HG02623 (cell line): ENCODE measurements around the gene SH2D2A.

Source experiments
- ATAC-seq: cut with Tn5 transposase; IDR thresholded peaks from one replicate; pipeline ENCODE4 v1.9.1; 2021; ENCODE audit warnings: moderate library complexity; ENCODE audit not compliant: unreplicated experiment

SH2D2A gene

GRCh38 chr1:156828400-156829124 lies 11.9 kb upstream of the SH2D2A start:
- no peak for ATAC-seq

- ATAC-seq, result no peak
Measured at GRCh38 chr1:156826630-156827029, 10.0 kb upstream of the SH2D2A start.

DNA sequence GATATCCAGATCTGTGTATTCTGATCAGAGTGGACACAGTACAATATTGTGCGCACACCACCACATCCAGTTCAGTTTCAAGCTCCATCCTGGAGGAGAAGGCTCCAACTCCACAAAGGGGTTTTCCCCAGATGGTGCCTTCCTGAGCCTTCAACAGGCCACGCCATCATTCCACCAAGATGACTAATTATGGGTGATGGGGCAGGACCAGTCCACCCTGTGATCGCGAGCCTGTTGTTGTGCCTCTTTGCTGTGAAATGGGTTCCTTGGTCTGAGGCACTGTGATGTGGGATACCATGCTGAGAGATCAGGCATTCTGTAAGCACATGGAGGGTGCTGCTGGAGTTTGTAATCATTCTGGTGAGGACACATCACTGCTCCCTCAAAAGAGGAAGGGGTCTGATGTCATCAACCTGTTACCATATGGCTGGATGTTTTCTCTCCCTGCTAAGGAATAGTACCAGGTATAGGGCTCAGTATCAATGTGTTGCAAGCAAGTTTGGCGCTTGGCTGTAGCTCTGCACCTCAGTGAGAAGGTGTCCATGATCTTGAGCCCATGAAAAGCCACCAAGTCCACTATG lies 6.7 kb upstream of the SH2D2A start:
- no peak for ATAC-seq

DNA sequence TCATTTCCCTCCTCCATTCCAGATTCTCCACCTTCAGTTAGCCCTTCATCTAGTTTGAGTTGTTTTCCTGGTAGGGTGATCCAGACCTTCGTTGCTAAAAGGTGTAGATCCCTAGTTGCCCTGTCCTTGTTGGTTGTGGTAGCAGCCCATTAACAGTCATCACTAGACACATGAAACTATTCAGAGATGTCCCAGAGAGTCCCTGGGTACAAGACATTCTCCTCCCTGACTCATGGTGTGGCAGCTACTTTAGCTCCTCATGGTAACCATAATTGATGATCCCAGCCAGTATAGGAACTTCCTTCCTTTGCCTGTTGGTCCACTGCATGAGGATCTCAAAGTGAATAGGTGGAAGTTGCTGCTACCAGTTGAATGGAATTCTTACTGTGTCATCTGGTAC lies 6.0 kb upstream of the SH2D2A start:
- no peak for ATAC-seq

DNA sequence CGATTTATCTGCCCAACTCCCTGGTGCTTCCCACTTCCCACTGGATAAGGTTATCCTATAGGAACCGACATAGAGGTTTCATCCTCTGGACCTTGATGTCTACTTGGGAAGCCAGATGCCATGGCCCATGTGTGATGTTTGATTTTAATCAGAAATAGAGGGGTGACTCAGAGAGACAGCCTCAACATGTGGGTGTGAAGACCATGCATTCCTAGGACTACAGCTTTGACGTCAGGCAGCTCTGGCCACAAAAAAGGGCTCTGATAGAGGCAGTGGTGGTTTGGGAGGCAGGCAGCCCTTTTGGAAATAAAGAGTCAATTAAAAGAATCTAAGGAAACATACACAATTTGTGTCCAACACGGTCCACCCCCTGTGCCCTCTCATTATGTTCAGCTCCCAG lies 5.2 kb upstream of the SH2D2A start:
- ATAC-seq, result no peak

- no peak for ATAC-seq
Measured at GRCh38 chr1:156815961-156816422, 656 bp downstream of the SH2D2A start.

GRCh38 chr1:156815307-156815826 lies 1.3 kb downstream of the SH2D2A start:
- no peak for ATAC-seq

GRCh38 chr1:156814571-156815260 lies 1.9 kb downstream of the SH2D2A start:
- no peak for ATAC-seq

DNA sequence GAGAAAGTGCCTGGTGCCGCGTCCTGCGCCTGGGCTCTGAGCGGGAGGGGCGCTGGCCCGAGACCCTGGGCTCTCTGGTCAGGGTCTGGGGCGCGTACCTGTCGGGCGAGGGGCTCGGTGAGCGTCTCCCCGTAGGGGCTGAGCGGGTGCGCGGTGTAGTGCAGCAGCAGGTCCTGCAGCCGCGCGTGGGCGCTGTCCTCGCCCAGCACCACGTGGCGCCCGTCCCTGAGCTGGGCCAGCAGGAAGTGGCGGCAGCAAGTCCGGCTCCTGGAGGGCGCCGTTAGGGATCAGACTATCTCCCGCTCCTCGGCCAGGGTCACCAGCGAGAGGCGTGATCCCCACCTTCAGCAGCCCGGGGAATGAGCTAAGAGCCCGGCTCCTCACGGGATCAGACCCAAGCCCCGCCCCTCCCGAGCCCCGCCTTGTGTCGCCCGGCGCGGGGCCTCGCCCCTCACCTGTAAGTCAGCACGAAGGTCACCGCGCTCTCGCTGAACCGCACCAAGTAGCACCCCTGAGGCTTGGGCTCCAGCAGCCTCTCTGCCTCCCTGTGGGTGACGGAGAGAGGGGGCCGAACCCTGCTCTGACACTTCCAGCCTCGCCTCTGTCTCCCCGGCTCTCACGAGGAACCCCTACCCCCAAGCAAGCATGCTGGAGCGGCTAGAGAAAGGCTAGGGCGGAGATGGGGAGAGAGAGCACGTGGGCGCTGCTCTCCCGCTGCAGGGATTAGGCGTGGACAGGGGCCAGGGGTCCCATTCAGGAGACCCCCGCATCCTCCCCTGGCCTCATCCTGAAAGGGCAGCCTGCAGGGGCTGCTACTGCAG lies 2.7 kb downstream of the SH2D2A start:
- ATAC-seq, result no peak

DNA sequence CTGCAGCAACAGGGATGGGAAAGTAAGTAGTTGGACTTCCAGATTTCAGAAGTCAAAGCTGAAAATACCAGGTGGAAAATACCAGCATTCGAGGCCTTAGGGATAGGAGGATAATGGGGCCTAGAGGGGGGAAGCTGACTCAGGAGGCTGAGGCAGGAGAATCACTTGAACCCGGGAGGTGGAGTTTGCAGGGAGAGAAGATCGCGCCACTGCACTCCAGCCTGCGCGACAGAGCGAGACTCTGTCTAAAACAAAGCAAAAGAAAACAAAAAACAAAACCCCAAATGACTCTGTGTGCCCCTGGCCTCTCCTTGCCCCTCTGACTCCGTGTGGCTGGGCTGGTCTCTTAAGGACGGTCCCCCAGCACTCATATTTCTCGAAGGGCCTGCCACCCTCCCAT lies 3.4 kb downstream of the SH2D2A start:
- no peak for ATAC-seq

DNA sequence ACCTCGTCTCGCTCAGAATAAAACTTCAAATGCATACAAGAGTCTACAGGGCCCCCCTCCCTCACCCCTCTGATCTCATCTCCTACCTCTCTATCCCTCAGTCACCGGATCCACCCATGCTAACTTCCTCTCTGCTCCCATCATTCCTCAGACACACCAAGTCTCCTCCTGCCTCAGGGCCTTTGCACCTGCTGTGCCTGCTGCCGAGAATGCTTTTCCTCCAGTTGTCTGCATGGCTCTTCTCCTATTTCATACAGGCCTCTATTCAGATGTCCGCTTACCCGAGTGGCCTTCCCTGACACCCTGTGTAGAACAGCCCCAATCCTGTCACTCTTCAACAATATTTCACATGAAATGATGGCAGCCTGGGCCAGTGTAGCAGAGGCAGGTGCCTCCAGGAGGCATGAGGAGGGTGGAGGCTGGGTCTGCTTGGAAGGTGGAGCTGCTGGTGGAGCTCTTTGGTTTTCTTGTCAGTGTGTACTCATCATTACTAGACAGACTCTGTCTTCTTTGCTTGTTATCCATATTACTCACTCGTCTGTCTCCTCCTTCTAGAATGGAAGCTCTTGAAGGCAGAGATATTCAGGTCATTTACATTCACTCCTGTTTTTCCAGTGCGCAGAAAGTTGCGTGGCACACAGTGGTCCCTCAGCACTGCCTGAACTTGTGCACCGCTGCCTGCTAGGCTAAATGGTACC lies 4.2 kb downstream of the SH2D2A start:
- ATAC-seq, result no peak

- ATAC-seq, result no peak
Measured at GRCh38 chr1:156811168-156811567, 5.5 kb downstream of the SH2D2A start.

GRCh38 chr1:156809711-156810366 lies 6.8 kb downstream of the SH2D2A start:
- ATAC-seq, result no peak

GRCh38 chr1:156809281-156809680 lies 7.4 kb downstream of the SH2D2A start:
- ATAC-seq, result no peak

DNA sequence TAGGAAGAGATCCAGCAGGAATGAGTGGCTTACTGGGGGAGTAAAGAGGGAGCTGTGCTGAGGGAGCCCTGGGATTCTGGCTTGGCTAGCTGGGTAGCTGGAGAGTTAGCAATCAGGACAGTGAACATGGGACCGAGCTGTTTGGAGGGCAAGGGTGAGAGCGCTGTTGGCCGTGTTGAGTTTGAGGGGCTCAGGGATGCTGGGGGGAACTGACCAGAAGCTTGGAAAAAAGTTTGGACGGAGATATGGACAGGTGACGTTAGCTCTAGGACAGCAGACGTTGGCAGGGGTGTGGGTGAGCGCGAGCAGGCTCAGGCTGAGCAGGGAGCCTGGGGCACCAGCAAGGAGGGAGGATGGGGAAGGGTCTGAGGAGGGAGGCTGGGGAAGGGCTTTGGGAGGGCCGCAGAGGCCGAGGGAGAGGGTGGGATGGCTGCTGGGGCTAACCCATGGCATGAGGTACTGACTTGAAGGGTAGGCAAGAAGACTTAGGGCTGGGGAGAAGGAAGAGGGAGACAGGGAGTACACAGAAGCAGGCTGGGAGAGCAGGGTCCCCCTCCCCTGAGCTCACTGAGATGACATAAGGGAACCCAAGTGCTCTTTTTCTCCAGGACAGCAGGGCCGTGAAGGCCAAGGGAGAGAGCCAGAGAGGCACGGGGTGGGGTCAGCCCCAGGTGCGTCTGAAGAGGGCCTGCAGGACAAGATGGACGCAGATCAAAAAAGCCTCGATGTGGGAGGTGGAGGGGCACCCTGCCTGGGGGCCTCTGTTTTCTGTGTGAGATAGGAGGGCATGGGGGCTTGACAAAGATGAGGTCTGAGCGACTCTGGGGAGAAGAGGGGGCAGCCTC lies 8.2 kb downstream of the SH2D2A start:
- ATAC-seq, result no peak

GRCh38 chr1:156807627-156808026 lies 9.0 kb downstream of the SH2D2A start:
- ATAC-seq, result no peak

- no peak for ATAC-seq
Measured at GRCh38 chr1:156806512-156807440, 9.9 kb downstream of the SH2D2A start.
